Inflammatory macrophage treated with lipopolysaccharide for 1 hour (primary cell): ENCODE results near the gene ATP4A.

ENCODE experiments used
- DNase-seq, 2 donors: peaks; one replicate each; pipeline ENCODE4 v3.0.0-alpha.2; 2020 to 2022

ATP4A gene

DNA sequence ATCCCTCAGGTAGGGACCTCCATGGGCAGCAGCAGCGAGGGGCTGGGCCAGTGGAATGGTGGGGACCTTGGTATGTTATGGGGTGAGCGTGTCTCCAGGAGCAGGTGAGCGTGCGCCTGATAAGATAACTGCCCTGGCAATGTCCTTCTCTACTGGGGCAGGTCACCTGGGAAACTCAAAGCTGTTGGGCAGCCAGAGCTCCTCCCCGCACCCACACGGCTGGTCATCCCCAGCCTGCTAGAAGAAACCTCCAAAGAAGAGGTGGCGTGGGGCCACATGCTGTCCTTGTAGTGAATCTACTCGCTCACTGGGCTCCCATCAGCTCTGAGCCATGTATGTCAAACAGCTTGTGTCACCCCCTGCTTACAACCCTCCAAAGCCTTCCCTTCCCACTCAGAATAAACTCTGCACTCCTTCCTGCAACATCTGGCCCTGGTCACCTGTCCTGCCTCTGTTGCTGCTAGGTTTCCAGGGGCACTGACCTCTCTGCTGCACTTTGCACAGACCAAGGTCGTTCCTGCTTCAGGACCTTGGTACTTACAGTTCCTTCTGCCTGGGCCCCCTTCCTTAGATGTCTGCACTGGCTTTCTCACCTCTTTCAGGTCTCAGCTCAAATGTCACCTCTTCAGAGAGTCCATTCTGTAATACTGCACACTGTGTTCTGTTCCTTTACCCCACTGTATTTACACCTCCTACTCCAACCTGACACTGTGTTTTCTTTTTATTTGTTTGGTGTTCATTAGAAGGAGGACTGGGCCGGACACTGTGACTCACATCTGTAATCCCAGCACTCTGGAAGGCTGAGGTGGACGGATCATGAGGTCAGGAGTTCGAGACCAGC is 1.8 kb upstream of the ATP4A start:
- no peak for DNase-seq

DNA sequence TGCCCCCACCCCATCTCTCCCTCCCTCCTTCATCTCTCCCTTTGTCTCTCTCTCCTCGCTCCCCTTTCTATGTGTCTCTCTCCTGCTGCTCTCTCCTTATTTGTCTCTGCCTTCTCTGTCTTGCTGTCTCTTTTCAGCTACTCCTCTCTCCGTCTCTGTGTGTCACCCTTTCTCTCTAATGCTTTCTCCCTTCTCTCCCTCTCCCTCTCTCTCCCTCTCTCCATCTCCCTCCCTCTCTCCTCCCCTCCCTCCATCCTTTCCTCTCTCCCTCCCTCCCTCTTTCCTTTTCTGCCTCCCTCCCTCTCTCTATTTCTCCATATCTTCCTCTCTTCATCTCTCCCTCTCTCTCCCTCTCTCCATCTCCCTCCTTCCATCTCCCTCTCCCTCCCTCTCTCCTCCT is 682 bp downstream of the ATP4A start:
- DNase-seq: no peak

DNA sequence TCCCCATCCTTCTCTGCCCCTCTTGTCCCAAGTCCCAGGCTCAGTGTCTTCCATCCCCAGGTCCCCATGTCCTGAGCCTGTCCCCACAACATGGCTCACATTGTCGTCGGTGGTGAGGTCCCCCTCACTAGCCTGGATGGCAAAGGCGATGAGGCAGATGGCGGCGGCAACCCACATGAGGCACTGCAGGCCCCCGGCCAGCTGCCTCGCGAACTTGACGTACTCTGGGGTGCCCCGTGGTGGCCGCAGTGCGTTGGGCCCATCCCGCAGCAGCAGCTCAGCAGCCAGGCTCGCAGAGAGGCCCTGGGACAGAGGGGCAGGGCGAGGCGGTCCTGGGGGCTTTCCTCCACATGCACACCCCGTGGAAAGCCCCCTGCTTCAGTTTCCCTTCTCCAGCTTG is 1.1 kb downstream of the ATP4A start:
- DNase-seq: no peak

DNA sequence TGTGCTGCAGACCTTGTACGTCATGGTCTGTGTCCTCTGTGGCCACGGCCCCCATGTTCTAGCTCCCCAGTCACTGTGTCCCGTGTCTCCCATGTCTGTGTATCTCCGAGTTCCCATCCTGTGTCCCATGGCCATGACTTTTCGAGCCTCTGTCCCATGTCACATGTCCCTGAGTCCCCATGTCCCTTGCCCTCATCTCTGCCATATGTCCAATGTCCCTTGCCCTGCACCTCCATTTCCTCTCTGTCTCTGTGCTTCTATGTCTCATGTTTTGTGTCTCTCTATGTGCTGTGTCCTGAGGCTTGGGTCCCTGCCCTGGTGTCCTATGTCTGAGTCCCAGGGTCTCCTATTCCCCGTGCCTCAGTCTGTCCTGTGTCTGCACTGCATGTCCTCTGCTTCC is 2.0 kb downstream of the ATP4A start:
- no peak for DNase-seq

DNA sequence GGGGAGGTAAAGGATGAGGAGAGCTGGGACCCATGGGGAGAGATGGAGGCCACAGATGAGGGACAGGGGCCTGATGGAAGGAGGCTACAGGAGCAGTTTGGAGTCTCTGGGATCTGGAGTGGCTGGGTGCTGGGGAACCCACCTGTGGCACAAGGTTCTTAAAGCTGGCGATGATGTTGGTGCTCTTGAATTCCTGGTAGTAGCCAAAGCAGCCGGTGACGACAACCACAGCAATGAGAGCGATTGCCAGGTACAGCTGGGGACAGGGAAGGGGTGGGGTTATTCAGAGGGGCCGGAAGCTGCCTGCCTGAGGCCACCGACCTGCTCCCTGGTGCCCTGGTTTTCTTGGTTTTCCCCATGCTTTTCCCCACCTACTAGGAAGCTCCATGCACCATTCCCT is 2.8 kb downstream of the ATP4A start:
- DNase-seq: no peak

DNA sequence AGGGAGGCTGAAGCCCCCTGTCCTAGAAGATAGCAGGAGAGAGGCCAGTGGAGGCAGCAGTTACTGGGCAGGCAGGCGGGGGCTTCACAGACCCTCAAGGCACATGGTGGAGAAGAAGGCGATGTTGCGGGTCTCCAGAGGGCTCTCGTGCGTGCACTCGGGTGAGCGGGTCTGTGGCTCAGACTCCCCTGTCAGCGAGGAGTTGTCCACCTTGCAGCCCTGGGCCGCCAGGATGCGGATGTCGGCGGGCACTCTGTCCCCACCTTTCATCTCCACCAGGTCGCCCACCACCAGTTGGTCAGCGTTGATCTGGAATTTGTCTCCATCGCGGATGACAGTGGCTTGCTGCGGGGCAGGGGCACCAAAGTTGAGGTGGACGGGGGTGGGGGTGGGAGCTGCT is 3.2 kb downstream of the ATP4A start:
- DNase-seq: no peak

DNA sequence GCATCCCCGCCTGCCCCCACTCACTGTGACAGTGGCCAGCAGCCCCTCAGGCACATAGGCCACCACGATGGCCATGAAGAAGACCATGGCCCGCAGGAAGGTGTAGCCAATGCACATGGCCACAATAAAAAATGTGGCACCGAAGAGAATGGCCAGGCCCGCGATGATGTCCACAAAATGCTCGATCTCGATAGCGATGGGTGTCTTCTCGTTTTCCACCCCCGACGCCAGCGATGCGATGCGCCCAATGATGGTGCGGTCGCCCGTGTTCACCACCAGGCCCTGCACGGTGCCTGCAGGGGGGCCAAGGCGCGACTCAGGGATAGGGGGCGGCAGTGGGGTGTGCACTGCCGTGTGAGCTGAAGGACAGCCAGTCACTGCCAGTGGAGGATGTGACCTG is 3.7 kb downstream of the ATP4A start:
- no peak for DNase-seq

DNA sequence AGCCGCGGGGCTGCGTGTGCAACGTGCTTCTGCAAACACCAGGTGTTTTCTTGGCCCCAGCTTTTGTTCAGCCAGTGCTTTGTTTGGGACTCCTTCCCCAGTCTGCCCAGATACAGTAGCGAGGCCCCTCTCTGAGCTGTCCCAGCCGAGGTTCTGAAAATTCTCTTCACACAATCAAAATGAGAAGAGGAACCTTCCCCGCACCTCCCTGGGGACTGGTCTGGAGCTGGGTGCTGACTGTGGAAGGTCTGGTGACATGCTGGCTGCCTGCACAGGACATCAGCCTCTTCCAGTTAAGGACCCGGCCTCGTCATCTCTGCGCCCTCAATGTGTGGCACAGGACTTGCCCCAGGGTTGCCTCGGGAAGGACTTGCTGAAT is 4.2 kb downstream of the ATP4A start:
- no peak for DNase-seq

DNA sequence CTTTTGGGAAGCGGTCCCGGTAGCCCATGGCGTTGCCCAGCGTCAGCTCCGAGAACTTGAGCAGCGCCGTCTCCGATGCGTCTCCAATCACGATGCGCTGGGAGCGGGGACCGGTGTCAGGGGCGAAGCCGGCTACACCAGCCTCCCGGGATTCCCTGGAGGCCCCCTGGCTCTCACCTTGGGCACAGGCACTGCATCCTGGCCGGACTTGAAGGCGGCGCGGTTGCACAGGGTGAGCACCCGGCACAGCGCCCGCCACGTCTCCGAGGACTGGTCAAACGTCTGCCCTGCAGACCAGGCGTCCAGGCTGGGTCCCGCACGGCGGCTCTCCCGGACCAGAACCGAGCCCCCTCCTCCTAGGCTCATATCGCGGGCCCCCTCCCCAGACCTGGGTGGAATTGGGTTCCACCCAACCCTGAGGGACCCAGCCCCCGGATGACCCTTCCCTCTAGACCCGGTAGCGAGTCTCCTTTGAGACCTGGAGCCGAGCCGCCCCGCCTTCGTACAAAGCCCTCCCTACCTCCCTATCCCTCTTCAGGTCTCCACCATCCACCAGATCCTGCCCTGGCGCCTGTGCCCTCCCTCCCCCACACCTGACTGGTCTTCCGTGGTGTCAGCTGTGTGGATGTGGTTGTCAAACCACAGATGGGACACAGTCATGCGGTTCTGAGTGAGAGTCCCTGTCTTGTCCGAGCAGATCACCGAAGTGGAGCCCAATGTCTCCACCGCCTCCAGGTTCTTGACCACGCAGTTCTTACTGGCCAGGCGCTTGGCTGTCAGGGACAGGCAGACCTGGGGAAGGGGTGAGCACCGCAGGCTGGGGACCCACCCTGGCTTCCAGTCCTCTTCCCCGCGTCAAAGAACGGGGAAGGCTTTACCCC is 4.8 kb downstream of the ATP4A start:
- DNase-seq: no peak

DNA sequence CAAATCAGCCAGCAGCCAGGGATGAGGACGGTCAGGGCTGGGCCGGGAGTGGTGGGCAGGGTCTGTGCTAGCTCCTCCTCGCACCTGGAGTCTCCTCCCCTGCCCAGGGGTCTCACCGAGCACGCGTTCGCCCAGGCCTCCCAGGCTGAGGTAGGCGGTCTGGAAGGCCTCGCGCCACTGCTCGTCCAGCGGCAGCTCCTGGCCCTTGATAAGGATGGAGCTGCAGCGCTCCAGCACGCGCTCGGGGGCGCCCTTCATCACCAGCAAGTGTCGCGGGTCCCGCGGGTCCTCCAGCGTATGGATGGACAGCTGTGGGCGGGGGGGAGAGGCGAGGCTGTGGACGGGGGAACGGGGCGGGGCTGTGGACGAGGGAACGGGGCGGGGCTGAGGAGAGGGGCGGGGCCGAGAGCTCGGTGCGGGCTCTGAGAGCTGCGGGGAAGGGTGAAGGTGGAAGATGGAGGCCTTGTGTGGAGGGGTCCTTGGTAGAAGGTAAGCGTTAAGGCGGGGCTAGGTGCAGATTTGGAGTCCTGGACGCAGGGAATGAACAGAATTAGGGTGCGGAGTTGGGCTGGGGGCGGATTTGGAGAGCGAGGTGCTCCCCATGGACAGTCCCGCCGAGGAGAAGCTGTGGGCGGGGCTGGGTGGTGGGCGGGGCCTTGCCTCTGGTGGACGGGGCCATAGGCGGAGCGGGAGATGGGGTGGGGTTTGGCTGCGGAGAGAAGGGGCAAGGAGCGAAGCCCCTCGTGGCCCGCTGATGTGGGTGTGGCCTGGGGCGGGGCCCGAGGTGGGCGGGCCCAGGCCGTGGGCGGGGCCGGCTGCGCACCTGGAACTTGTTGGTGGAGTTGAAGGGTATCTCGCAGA is 5.7 kb downstream of the ATP4A start:
- peak; percentile 24 to 41 for DNase-seq

DNA sequence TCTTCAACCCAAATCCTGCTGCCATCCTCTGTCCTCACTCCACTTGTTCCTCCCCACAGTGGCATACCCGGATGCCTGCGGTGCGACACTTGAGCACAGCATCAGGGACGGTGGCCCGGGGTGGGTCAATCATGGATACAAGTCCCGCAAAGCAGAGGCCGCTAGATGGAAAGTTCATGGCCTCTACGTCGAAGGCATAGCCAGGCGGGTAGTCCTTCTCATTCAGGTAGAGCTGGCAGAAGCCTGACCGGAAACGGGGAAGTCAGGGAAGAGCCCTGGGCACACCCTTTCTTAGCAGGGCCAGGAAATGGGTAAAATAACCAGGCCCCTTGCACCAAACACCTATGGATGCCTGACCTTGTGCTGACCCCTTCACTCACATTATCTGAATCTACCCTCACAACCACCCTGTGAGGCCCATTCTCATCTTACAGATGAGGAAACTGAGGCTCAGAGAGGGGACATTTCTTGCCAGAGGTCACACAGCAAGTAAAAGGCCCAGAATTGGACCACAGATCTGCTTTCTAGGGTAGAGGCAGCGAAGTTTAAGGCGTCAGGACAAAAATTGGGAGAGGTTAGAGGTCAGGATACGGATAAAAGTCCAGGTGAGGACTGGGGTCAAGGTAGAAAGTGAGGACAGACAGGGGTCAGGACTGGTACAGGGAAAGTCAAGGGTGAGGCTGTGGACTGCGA is 6.5 kb downstream of the ATP4A start:
- no peak for DNase-seq

DNA sequence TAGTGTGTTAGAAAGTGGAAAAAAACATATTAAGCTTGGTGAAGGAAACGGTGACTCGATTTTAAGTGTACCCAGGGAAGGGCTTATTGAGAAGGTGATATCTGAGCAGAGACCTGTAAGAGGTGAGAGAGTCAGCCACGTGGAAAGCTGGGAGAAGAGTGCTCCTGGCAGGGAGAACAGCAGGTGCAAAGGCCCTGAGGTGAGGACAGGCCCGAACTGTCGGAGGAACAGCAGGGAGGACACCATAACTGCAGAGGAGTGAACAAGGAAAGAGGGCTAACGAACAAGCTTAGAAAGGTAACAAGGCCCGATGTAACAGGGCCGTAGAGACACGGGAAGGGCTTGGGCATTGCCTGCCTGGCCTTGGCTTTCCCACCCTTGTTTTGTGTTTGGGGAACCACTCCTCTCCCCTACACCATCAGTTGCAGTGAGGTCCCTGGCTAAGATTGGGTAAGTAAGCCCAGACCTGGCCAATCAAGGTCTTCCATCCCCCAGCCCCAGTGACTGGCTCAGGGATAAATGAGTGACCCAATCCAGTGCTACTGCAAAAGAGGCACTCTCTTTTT is 7.3 kb downstream of the ATP4A start:
- no peak for DNase-seq

DNA sequence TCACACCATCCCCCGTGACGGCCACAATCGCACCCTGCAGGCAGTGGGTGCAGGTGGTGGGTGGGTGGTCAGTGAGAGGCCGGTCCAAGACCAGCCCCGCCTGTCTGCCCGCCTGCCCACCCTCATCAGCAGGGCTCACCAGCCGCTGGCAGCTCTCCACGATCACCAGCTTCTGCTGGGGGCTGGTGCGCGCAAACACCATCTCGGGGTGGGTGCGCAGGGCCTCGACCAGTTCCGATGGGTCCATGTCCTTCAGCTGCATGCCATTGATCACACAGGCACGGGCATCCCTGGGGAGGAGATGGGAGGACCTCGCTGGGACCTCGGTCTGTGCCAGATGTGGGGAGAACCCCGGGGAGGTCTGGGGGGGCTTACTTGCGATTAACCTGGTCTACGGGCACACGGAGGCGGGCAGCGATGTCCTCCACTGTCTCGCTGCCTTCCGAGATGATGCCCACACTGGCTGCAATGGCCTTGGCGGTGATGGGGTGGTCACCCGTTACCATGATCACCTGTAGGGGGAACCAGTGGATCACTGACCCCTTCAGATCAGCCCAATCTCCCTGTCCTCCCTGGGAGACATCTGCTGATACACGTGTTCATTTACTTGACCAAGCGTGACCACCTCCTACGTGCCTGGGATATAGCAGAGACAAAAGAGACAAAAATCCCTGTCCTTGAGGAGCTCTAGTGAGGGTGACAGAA is 8.0 kb downstream of the ATP4A start:
- no peak for DNase-seq

DNA sequence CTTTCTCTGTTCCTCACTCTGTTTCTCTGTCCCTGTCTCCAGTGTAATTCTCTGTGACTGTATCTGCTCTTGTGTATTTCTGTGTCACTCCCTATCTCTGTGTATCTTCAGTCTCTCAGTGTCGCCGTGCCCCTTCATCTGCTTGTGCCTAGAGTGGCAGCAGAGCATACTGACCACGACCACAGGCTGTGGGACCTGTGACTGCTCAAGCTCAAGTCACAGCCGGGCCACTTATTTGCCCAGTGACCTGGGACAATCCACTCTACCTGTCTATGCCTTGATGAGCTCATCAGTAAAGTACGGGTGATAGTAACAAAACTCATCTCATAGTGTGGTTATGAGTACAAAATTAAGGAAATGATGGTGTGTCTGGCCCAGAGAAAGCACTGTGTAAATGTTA is 9.4 kb downstream of the ATP4A start:
- DNase-seq: no peak

DNA sequence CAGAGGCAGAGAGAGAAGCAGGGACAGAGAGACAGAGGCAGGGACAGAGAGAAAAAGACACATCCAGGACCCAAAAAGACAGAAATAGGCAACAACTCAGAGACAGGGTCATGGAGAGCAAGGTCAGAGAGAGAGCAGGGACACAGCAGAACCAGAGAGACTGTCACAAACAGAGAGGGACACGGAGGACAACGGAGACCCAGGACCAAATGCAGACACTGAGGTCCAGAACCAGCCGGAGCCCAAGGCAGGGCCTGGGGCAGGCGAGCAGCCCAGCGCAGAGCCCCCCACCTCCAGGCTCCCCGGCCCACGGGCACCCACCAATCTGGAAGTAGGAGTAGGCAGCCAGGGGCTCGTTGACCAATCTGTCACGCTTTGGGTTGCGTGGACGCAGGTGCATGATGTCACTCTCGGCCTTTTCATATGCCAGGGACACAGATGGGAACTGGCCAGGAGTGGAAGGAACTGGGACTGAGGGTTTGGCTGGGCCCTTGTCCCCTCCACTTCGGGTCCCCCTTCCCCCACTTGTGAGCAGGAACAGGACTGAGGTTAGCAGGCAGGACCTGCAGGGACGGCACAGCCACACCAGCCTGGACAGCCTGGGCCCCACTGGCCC is 10.0 kb downstream of the ATP4A start:
- no peak for DNase-seq

DNA sequence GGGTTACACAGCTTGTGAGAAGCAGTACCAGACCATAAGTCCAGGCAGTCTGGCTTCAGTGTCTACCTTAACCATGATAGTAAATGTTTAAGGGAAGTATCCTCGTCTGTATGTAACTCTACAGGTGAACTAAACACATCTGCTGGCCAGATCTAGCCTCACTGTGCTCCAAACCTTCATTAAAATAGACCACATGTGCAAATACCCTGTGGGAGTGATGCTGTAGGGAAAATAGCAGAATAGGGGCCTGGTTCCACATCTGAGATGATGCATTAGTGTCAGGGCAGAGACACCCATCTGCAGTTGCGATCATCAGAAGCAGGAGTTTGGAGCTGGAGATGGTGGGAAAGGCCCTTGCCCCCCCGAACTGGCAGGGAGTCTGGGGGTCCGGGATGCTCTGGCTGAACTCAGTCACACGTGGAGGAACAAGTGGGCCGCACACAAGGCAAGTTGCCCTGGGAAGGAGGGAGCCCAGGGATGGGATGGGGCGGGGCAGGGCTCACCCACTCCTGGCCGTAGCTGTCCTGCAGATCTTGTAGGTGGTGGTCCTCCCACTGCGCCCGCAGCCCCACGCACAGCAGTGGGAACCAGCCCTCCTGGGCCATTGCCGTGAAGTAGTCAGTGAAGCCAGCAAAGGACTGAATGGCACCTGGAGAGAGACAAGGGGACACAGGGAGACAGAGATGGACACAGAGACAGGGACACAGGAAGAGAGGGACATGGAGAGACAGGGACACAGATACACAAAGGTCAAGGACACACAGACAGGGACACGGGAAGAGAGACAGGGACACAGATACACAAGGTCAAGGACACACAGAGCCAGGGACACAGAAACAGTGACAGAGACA is 10.7 kb downstream of the ATP4A start:
- no peak for DNase-seq

DNA sequence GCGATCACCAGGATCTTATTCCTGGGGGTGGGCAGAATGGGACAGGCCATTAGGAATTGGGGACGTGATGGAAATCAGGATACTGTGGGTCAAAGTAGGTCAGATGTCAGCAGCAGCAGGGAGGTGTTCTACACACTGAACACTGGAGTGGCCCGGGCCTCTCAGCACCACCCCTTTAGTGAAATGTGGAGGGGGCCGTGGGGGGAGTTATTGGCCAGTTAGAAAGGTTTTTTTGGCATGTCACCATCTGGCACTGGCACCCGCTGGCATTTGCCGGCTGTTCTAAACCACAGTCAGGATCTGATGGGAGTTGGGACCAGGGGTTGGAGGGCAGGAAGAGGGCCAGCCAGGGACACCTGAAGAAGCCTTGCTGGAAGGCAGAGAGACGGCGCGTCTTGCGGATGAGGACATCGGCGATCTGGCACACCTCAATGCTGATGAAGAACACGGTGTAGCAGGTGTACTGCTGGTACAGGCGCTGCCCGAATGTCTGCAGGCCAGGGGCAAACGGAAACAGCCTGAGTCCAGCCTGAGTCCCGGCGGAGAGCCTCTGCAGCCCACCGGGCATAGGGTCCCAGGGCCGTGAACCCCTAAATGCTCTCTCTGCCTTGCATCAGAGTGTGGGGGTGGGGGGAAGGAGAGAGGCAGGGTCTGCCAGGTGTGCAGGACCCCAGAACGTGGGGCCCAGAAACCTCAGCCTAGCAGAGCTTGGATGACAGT is 12.2 kb downstream of the ATP4A start:
- DNase-seq: no peak

DNA sequence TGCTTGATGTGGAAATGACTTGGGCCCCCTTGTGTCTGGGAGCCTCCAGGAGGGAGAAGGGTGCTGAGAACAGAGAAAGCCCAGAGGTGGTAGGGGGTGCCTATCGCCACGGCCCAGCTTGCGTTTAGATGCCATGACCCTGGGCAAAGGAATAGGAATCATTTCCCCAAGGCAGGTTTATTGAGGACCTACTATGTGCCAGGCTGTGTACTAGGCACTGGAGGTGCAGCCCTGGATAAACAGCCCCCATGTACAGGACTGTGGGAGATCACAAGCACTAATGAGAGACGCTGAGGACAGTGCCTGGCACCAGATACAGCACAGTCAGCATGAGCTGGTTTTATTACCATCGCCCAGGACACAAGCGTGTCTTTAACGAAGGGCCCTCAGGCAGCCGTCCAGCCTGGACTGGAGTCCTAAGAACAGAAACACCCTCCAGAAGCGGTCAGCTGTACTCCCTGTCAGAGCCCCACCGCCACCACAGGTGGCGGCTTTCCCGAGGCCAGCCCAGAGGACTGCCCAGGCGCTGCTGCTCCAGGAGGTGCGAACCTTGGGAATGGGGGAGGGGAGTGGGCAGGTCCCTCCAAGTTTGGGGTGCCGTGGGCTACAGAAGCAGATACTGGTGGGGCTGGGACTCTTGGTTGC is 13.5 kb downstream of the ATP4A start:
- no peak for DNase-seq
